Cerebellar nuclear complex (tissue), 1 donor: Measurements from ENCODE around the gene DYRK1B.
"Not testable (repeated sequence)": the region's sequence is repeated elsewhere in the genome, so short reads cannot be mapped to it uniquely, and the experiment has no call there.

Source experiments
- DNase-seq, 2 experiments: peaks; one replicate each; lab custom pipeline; 2025; lab: John Stamatoyannopoulos, UW

Gene DYRK1B

DNA sequence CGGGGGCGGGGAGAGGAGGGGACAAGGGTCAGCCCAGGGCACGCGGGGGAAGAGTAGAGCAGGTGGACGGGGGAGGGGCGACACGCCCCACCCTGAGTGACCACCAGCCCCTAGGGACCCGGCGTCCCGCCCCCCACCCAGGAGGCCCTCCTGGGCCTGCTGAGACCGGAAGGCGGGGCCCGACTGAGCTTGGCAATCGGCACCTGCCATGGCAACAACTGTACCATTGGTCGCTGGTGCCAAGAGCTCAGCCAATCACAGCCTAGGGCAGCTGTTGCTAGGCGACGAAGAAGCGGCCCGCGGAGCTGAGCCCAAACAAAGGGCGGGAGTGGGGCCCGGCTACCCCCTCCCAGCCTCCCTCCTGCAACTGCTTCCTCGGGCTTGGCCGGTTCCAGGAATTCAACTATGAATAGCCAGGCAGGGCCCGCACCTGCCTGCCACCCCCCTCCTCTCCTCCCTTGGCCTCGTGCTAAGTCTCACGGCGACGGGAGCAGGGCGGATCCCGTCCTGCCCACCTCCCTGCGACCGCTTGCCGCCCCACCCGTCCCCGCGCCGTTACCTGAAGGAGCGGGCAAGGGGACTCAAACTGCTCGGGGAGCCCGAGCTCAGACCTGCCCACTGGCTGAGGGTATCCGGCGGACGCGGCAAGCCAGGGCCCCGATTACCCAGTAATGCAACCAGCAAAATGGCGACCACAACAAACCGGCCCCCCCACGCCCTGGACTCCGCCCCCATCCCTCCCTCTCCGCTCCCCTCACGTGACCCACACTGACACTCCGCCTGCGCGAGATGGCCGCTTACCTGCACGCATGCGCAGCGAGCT, at the start of gene DYRK1B:
TSS of gene DYRK1B (minus strand) at position 699 of the 823 bp plus-strand sequence. CDS start 2,295 bp downstream, outside the sequence.
- peak; percentile 80 to 90 for DNase-seq

DNA sequence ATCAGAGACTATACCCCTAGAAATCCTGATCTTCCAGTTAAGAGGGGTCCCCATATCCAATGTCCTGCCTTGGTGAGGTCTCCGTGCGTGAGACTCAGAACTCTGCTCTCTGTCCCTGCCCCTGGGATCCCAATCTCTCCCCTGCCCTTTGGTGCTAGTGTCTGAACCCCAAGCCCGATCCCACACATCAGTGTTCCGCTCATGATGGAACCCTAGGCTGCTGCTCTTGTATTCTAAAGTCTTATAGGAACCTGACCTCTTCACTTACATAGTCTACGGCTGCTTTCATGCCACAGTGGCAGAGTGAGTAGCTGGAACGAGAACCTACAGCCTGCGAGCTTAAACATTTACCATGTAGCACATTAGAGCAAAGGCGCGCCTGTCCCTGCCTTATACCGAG, 48.7 kb upstream of the DYRK1B start:
- DNase-seq, result not testable (repeated sequence)

- not testable (repeated sequence) for DNase-seq
These were observed 47.6 kb upstream of the DYRK1B start for GRCh38 chr19:39881495-39882110.

GRCh38 chr19:39880241-39880640, 46.3 kb upstream of the DYRK1B start:
- not testable (repeated sequence) for DNase-seq

GRCh38 chr19:39879796-39880195, 45.8 kb upstream of the DYRK1B start:
- DNase-seq, result not testable (repeated sequence)

GRCh38 chr19:39878866-39879265, 44.9 kb upstream of the DYRK1B start:
- DNase-seq, result not testable (repeated sequence)

- DNase-seq, result no peak
These were observed 44.4 kb upstream of the DYRK1B start for GRCh38 chr19:39878398-39878797.

- DNase-seq, result not testable (repeated sequence)
These were observed 44.0 kb upstream of the DYRK1B start for GRCh38 chr19:39877982-39878381.

GRCh38 chr19:39877488-39877887, 43.5 kb upstream of the DYRK1B start:
- not testable (repeated sequence) for DNase-seq

DNA sequence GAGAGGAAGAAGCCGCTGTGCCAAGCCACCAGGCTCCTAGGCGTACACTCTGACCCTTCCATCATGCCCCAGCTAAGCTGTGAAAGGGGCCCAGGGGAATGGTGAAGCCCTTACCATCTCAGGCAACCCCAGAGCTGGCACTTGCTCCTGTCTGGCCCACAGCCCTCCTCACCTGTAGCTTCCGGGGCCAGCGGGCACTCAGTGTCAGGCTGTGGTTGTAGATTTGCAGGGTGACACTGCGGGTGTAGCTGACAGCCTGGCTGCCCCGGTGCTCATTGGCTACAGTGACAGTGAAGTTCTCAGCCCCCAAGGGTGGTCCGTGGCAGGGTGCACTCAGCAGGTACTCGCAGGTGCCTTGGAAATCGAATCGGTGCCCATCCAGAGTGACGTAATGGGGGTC, 42.5 kb upstream of the DYRK1B start:
- not testable (repeated sequence) for DNase-seq

GRCh38 chr19:39875401-39875864, 41.5 kb upstream of the DYRK1B start:
- DNase-seq, result not testable (repeated sequence)

DNA sequence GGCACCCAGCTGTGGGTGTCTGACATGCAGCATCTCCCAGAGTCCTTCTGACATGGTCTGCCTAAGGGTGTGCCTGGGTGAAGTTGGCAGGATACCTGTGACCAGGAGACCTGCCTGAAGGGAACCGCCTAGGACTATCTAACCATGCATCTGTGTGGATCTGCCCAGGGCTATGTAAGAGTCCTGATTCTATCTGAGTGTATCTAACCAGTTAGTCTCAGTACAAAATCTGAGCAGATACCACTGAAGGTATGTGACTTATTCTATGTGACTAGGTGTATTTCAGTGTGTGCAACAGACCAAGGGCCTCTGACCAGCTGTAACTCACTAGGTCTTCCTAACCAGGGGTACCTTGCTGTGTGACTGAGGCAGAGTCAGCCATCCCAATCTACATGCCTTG, 40.4 kb upstream of the DYRK1B start:
- no peak for DNase-seq

DNA sequence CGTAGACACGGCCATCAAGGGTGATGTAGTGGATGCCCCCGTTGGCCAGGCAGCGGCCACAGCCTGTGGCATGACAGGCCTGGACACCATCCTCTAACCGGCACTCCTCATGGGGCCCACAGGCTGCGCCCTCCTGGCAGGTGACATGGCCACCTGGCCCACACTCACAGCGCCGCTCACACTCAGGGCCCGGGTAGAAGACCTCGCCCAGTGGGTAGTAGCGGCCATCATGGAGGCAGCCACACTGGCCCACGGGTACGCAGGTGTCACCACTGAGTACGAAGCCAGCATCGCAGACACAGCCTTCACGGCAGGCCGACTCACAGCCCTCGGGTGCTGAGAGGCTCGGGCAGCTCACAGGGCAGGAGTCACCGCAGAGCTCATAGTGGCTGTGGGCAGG, 39.4 kb upstream of the DYRK1B start:
- no peak for DNase-seq

DNA sequence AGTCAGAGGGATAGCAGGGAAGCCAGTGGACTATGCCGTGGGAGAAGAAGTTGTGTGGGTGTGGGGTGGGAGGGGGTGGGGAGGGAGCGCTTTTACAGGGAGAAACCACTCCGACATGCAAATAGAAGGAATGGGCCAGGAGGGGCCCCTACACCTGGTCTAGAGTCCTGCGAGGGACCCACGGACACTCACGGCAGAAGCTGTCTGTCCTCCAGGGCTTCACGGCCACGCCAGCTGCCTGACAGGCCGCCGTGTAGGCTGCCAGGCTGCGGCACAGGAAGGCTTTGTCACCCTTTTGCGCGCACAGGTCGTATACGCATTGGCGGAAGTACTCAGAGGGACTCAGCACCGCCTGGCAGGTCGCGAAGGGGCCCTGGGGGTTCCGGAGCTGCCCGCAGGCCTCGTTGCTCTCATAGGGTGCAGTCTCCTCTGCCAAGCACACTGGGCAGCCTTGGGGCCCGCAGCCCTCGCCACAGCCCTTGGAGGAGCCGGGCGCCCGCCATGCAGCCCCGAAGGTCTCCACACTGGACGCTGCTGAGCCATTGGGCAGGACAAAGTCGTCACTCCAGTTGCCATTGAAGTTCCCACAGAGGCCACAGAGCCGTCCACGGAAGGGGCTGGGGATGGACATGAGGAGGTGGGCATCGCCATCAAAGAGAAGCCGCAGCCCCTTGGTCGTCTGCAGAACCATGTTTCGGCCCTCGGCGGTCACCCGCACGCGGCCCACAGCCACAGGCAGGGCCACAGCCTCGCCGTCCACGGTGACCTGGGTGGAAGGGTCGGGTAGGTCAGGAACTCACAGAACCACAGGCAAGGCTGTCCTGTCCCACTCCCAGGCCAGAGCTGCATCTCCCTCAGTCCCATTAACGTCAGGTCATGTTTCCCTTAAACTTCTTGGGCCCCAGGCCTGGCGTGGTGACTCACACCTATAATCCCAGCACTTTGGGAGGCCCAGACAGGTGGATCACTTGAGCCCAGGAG, 38.2 kb upstream of the DYRK1B start:
- DNase-seq, result no peak

GRCh38 chr19:39871362-39871761, 37.4 kb upstream of the DYRK1B start:
- DNase-seq, result no peak

DNA sequence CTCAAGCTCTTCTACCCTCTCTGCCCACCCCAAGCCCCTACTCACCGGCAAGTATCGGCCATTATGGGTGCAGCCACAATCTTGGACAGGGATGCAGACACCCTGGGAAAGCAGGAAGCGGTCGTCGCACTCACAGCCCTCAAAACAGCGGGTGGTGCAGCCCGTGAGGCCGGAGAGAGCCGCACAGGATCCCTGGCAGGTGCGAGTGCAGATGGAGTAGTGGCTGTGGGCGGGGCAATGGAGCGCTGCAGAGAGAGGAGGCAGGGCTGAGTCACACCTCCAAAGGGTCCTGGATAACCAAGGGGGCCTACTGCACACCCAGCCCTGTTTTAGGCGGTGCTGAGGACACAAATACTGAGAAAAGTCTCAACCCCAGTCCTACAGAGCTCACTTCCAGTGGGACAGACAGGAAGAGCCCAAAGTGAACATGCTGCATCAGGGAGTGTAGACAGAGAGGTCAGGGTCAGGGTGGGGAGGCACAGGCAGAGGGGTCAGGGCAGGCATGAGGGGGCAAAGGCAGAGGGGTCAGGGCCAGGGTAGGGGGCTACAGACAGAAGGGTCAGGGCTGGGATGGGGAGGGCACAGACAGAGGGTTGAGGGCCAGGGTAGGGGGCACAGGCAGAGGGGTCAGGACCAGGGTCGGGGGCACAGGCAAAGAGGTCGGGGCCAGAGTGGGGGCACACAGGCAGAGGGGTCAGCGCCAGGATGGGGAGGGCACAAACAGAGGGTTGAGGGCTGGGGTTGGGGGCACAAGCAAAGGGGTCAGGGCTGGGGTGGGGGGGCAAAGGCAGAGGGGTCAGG, 36.4 kb upstream of the DYRK1B start:
- no peak for DNase-seq

- DNase-seq, result no peak
These were observed 34.0 kb upstream of the DYRK1B start for GRCh38 chr19:39867952-39868351.

GRCh38 chr19:39867133-39867532, 33.2 kb upstream of the DYRK1B start:
- DNase-seq, result no peak

- DNase-seq, result no peak
These were observed 32.0 kb upstream of the DYRK1B start for GRCh38 chr19:39865953-39866352.

- no peak for DNase-seq
These were observed 31.2 kb upstream of the DYRK1B start for GRCh38 chr19:39865186-39865585.

- no peak for DNase-seq
These were observed 30.2 kb upstream of the DYRK1B start for GRCh38 chr19:39864118-39864517.
